Breast epithelium (tissue), 3 donors: Measurements from ENCODE around the gene ZFR2.

Source experiments
- POLR2A ChIP-seq: fragments of 450-650 bp; IDR thresholded peaks from one replicate; pipeline ENCODE4 v1.6.1; 2016; ENCODE audit warnings: antibody characterized with exemption, mild to moderate bottlenecking, moderate library complexity
- TF ChIP-seq, protein P1 (sequence below), 3 donors: fragments of 450-650 bp; IDR thresholded peaks; one replicate each; pipeline ENCODE4 v1.5.1; 2016 to 2017; ENCODE audit warnings: antibody characterized with exemption in 3 of 3, mild to moderate bottlenecking in 3 of 3, moderate library complexity in 3 of 3

DNA sequence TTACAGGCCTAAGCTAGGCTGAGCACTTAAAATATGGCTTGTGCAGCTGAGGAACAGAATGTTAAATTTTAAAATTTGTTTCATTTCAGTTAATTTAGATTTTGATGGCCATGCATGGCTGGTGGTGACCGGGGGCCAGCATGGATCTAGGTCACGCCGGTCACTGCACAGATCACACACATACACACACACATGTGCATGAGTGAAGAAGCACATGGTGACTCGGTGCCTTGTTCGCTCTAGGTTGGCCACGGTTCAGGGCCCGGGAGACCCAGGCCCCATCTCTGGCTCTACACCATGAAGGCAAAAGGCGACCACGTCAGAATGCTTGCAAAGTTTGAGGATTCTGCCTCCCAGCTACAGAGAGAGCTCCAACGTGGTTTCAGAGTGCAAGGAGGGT lies 28.0 kb downstream of the ZFR2 start:
- TF ChIP-seq POLR2A: no peak
- TF ChIP-seq, protein P1, sequence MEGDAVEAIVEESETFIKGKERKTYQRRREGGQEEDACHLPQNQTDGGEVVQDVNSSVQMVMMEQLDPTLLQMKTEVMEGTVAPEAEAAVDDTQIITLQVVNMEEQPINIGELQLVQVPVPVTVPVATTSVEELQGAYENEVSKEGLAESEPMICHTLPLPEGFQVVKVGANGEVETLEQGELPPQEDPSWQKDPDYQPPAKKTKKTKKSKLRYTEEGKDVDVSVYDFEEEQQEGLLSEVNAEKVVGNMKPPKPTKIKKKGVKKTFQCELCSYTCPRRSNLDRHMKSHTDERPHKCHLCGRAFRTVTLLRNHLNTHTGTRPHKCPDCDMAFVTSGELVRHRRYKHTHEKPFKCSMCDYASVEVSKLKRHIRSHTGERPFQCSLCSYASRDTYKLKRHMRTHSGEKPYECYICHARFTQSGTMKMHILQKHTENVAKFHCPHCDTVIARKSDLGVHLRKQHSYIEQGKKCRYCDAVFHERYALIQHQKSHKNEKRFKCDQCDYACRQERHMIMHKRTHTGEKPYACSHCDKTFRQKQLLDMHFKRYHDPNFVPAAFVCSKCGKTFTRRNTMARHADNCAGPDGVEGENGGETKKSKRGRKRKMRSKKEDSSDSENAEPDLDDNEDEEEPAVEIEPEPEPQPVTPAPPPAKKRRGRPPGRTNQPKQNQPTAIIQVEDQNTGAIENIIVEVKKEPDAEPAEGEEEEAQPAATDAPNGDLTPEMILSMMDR (IDR thresholded peaks at IDR 0.05): no peak
